SK-N-SH treated with all-trans-retinoic acid at 6 μM for 48 hours (cell line): ENCODE results near the gene CYTH3.

Source experiments
- BACH2 ChIP-seq: fragments of 250-450 bp; sonication (Bioruptor Pico); IDR thresholded peaks from 2 replicates; pipeline ENCODE4 v1.9.0; 2021; ENCODE audit warnings: mild to moderate bottlenecking, borderline replicate concordance
- ISL1 ChIP-seq: fragments of 250-450 bp; sonication (Bioruptor Pico); IDR thresholded peaks from 2 replicates; pipeline ENCODE4 v2.1.2; 2022; ENCODE audit warnings: mild to moderate bottlenecking, moderate library complexity
- PATZ1 ChIP-seq: fragments of 250-450 bp; sonication (Bioruptor Pico); IDR thresholded peaks from 2 replicates; pipeline ENCODE4 v1.8.0; 2020; ENCODE audit warnings: mild to moderate bottlenecking, moderate library complexity, borderline replicate concordance
- POU6F1 ChIP-seq: fragments of 250-450 bp; sonication (Bioruptor Pico); IDR thresholded peaks from 2 replicates; pipeline ENCODE4 v1.8.0; 2021; ENCODE audit warnings: low read depth, mild to moderate bottlenecking, moderate library complexity, borderline replicate concordance
- RARB ChIP-seq: fragments of 250-450 bp; sonication (Bioruptor Pico); IDR thresholded peaks from 2 replicates; pipeline ENCODE4 v1.8.0; 2021; ENCODE audit warnings: mild to moderate bottlenecking, moderate library complexity
- TOX ChIP-seq: fragments of 250-450 bp; sonication (Bioruptor Pico); IDR thresholded peaks from 2 replicates; pipeline ENCODE4 v1.8.0; 2021; ENCODE audit warnings: mild to moderate bottlenecking, moderate library complexity, borderline replicate concordance
- ZFP30 ChIP-seq: fragments of 450-650 bp; formaldehyde crosslinking; IDR thresholded peaks from 2 replicates; pipeline ENCODE4 v1.5.0; 2022; ENCODE audit warnings: mild to moderate bottlenecking, moderate library complexity
- ZNF565 ChIP-seq: fragments of 450-650 bp; formaldehyde crosslinking; conservative IDR thresholded peaks from 2 replicates; pipeline ENCODE4 v1.5.0; 2020; ENCODE audit warnings: low read depth, mild to moderate bottlenecking, moderate library complexity

- TF ChIP-seq ZFP30 (CRISPR knock-in tag): no peak
- no peak for TF ChIP-seq PATZ1 (CRISPR knock-in tag)
- no peak for TF ChIP-seq BACH2 (CRISPR knock-in tag)
- TF ChIP-seq TOX (CRISPR knock-in tag): no peak
- no peak for TF ChIP-seq ISL1
- no peak for TF ChIP-seq POU6F1 (CRISPR knock-in tag)
- TF ChIP-seq RARB (CRISPR knock-in tag): no peak
- TF ChIP-seq ZNF565 (CRISPR knock-in tag): no peak
Observed at GRCh38 chr7:6178298-6179029, 94.0 kb downstream of the CYTH3 start.
